ENCODE data around the gene LDLR. TPM values are rescaled to one million over a fixed set of nuclear protein-coding genes. Genes with fewer than 3 reads are reported as not detected.
A peak's percentile ranks its signal among the peaks of the same experiment; 100 is the strongest.
"Not testable (repeated sequence)": the region's sequence is repeated elsewhere in the genome, so short reads cannot be mapped to it uniquely, and the experiment has no call there.

LDLR gene
- total and polyA plus RNA-seq, 7 donors = 7.1 to 139 (median 20.6) TPM

DNA sequence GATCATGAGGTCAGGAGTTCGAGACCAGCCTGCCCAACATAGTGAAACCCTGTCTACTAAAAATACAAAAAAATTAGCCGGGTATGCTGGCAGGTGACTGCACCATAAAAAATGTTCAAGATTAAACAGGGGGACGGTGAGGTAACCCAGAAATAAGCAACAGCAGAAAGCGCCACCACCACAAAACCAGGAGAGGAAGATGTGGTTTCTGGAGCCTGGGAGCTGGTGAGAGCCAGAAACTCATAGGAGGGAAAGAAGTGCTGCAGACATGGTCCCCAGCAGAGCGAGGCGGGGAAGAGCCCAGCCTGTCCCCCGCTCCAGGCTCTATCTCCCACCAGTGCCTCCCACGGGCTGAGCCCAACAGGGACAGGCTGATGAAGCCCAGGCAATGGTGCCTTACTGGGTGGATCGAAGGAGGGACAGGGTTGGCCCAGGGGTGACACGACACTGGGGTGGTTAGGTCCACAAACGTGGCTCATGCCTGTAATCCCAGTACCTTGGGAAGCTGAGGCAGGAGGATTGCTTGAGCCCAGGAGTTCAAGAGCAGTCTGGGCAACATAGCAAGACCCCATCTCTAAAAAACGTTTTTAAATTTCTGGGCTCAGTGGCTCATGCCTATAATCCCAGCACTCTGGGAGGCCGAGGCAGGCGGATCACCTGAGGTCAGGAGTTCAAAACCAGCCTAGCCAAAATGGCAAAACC is 47.3 kb downstream of the LDLR start:
- 69 to 85% methylated on average over 14 of the region's 14 CpGs for WGBS, 2 donors
- H3K27me3 ChIP-seq = no peaks in the 10 kb centered on the region
- no peak for DNase-seq
- no peaks in the 10 kb centered on the region for H3K9me3 ChIP-seq
- intact Hi-C loops (cut with DNase I) = loop anchor here (1.0 to 10.0 kb wide), 2 partner anchors 68 to 238 kb away; partner anchors contain the start of gene SWSAP1
- no peak overlapping the region for H3K4me3 ChIP-seq
- H3K27ac ChIP-seq = peak overlapping the region; percentile 92 to 99 (median 95)
- H3K36me3 ChIP-seq = peaks cover 0 to 17% (median 6%) of the 10 kb centered on the region in 4 donors
- TF ChIP-seq, protein P1, sequence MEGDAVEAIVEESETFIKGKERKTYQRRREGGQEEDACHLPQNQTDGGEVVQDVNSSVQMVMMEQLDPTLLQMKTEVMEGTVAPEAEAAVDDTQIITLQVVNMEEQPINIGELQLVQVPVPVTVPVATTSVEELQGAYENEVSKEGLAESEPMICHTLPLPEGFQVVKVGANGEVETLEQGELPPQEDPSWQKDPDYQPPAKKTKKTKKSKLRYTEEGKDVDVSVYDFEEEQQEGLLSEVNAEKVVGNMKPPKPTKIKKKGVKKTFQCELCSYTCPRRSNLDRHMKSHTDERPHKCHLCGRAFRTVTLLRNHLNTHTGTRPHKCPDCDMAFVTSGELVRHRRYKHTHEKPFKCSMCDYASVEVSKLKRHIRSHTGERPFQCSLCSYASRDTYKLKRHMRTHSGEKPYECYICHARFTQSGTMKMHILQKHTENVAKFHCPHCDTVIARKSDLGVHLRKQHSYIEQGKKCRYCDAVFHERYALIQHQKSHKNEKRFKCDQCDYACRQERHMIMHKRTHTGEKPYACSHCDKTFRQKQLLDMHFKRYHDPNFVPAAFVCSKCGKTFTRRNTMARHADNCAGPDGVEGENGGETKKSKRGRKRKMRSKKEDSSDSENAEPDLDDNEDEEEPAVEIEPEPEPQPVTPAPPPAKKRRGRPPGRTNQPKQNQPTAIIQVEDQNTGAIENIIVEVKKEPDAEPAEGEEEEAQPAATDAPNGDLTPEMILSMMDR (IDR thresholded peaks at IDR 0.05) = no peak
- TF ChIP-seq POLR2AphosphoS5 (IDR thresholded peaks at IDR 0.05) (no peak), POLR2A (IDR thresholded peaks at IDR 0.05) (no peak), EP300 (IDR thresholded peaks at IDR 0.05) (no peak)
- H3K4me1 ChIP-seq = peaks cover 0 to 47% (median 39%) of the 10 kb centered on the region in 4 donors

DNA sequence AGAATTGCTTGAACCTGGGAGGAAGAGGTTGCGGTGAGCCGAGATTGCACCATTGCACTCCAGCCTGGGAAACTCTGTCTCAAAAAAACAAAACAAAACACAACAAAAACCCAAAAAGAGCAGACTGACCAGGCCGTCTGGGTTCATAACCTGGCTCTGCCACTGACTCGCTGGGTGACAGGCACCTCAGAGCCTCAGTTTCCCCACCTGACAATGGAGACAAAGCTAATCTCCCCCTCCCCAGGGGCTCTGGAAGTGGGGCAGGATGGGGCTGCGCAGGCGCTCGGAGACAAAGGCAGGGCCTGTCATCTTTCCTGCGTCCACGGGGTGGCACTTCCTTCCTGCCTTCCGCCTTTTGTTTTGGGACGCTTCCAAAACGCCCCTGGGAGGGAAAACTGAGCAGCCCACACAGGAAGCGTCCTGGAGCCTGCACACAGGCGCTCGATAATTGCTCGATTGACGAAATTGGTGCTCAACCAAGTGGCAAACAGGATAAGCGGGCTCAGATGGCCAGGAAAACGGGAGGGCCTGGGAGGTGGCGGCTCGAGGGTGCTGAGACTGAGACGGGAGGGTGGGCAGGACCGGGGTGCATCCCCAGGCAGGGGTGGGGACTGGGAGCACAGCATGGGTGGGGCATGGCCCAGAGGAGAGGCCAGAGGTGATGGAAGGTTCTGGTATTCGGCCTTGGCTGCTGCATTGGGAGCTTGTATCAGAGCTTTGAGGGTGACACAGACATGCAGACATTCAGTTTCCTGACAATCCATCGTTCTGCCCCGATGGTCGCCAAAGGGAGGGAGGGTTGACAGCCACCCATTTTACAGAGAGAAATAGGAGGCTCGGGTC is 48.5 kb downstream of the LDLR start:
- 2 to 10% methylated on average over 28 of the region's 28 CpGs for WGBS, 2 donors

DNA sequence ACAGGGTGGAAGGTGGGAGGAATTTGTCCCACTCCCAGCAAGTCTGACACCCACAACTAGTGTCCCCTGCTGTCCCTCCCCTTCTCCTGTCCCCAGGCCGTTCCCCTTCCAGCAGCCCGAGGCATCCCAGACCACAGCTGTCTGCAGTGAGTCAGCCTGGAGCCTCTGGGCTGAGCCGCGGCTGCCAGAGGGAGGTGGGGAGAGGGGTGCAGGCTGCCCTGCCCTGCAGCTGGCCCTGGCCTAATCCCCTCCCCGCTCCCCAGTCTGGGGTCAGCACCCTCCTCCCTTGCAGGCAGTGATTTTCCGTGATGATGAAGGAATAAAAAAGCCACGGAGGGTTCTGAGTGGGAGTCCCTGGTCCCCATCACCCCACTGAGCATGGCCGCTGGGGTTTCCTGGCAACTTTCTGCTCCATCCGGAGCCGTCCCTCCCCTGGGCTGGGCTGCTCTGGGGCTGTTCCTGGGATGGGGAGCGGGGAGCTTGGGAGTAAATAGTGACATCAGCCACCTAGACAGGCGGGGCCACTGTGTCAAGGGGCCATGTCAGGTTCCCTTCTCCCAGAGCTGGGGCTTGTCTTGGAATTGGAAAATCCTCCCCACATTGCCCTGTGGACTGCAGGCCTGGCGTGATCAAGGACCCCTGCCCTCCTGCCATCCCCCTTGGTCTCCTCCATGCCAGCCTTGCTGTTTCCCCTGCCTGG is 49.5 kb downstream of the LDLR start:
- Histone ChIP-seq H3K27me3 (no peaks in the 10 kb centered on the region), H3K4me1 (peaks cover 0 to 69% (median 61%) of the 10 kb centered on the region in 4 donors), H3K9me3 (no peaks in the 10 kb centered on the region), H3K27ac (peak overlapping the region; percentile 92 to 99 (median 95)), H3K36me3 (no peaks in the 10 kb centered on the region), H3K4me3 (peak overlapping the region in 3 of 4 donors; percentile 14 to 30 (median 19))
- WGBS, 2 donors = 11 to 31% methylated on average over 13 of the region's 13 CpGs
- intact Hi-C loops (cut with DNase I) = loop anchor here (10.0 kb wide), 1 partner anchor 236 kb away; the partner anchor contains the start of gene SWSAP1
- TF ChIP-seq, protein P1 (IDR thresholded peaks at IDR 0.05) = no peak
- TF ChIP-seq EP300 (IDR thresholded peaks at IDR 0.05) = peak in 1 of 4 donors; percentile 24
- TF ChIP-seq POLR2A (IDR thresholded peaks at IDR 0.05) = peak in 1 of 2 donors; percentile 9
- TF ChIP-seq POLR2AphosphoS5 (IDR thresholded peaks at IDR 0.05) = peak; percentile 25 to 76 (median 68)
- DNase-seq = peak; percentile 94

More for the DNA sequence above, 48.5 kb downstream of the LDLR start:
- H3K4me1 ChIP-seq = peaks cover 0 to 59% (median 52%) of the 10 kb centered on the region in 4 donors
- no peaks in the 10 kb centered on the region for H3K9me3 ChIP-seq
- intact Hi-C loops (cut with DNase I) = loop anchor here (1.0 to 10.0 kb wide), 2 partner anchors 67 to 237 kb away; partner anchors contain the start of gene SWSAP1
- peak overlapping the region; percentile 92 to 99 (median 95) for H3K27ac ChIP-seq
- no peaks in the 10 kb centered on the region for H3K27me3 ChIP-seq
- DNase-seq = peak; percentile 95
- H3K4me3 ChIP-seq = peak overlapping the region in 3 of 4 donors; percentile 19 to 30 (median 20)
- H3K36me3 ChIP-seq = peaks cover 0 to 8% (median 0%) of the 10 kb centered on the region in 4 donors
- TF ChIP-seq POLR2AphosphoS5 (IDR thresholded peaks at IDR 0.05) (peak in 3 of 4 donors; percentile 68 to 86 (median 84)), EP300 (IDR thresholded peaks at IDR 0.05) (peak in 1 of 4 donors; percentile 29), POLR2A (IDR thresholded peaks at IDR 0.05) (no peak)
- TF ChIP-seq, protein P1 (IDR thresholded peaks at IDR 0.05) = peak; percentile 85 to 97 (median 94)

DNA sequence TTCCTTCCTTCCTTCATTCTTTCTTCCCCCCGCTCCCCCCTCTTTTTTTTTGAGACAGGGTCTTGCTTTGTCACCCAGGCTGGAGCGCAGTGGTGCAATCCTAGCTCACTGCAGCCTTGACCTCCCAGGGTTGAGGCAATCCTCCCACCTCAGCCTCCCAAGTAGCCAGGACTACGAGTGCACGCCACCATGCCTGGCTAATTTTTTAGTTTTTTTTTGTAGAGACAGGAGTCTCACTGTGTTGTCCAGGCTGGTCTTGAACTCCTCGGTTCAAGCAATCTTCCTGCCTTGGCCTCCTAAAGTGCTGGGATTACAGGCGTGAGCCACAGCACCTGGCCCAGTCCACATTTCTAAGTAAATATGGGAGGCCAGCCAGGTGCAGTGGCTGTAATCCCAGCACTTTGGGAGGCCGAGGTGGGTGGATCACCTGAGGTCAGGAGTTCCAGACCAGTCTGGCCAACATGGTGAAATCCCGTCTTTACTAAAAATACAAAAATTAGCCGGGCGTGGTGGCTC is 50.8 kb downstream of the LDLR start:
- H3K4me3 ChIP-seq; DNase-seq; H3K27me3 ChIP-seq; intact Hi-C loops (cut with DNase I); H3K9me3 ChIP-seq; H3K36me3 ChIP-seq: not testable (repeated sequence)
- peak overlapping the region; percentile 92 to 99 (median 95) for H3K27ac ChIP-seq
- H3K4me1 ChIP-seq = peaks cover 0 to 73% (median 64%) of the 10 kb centered on the region in 4 donors
- 60 to 87% methylated on average over 10 of the region's 10 CpGs for WGBS, 2 donors

All from sigmoid colon (tissue), 7 donors.